CD14-positive monocyte (primary cell): ENCODE results near the gene THSD4. TPM values are rescaled to one million over a fixed set of nuclear protein-coding genes. Genes with fewer than 3 reads are reported as not detected.

Experiments used
- DNase-seq, 3 donors: peaks; one replicate each; pipeline ENCODE4 v3.0.0-alpha.2; 2011 to 2022
- H2AFZ ChIP-seq: 2 replicates; pipeline ENCODE4 v1.6.0; 2012; ENCODE audit warnings: mild to moderate bottlenecking, low read depth, low read length, inconsistent platforms; ENCODE audit not compliant: insufficient read depth, poor library complexity, severe bottlenecking
- H3K27ac ChIP-seq, 2 donors: 1 replicate in 1 of 2; 2 replicates in 1 of 2; pipeline ENCODE4 v1.5.1; 2012 to 2013; ENCODE audit warnings: low read length in 2 of 2, control low read depth in 1 of 2, inconsistent platforms in 1 of 2, low read depth in 1 of 2, mild to moderate bottlenecking in 1 of 2
- H3K27me3 ChIP-seq, 2 donors: one replicate each; pipeline versions ENCODE4 v1.6.0 to v1.6.1; 2011 to 2013; ENCODE audit warnings: low read length in 2 of 2; ENCODE audit not compliant: control insufficient read depth in 2 of 2, insufficient read depth in 2 of 2
- H3K36me3 ChIP-seq, 2 donors: replicated peaks in 1 of 2; 1 replicate in 1 of 2; 2 replicates in 1 of 2; pipeline versions ENCODE4 v1.5.1 to v1.6.1; 2012 to 2013; ENCODE audit warnings: low read length in 2 of 2, control low read depth in 1 of 2, inconsistent platforms in 1 of 2, mild to moderate bottlenecking in 1 of 2; ENCODE audit not compliant: insufficient read depth in 2 of 2, control insufficient read depth in 1 of 2
- H3K4me1 ChIP-seq, 2 donors: 1 replicate in 1 of 2; 2 replicates in 1 of 2; pipeline versions ENCODE4 v1.5.1 to v1.6.1; 2012 to 2013; ENCODE audit warnings: low read length in 2 of 2, control low read depth in 1 of 2, inconsistent platforms in 1 of 2, mild to moderate bottlenecking in 1 of 2, moderate library complexity in 1 of 2; ENCODE audit not compliant: insufficient read depth in 2 of 2, control insufficient read depth in 1 of 2
- H3K4me2 ChIP-seq: replicated peaks from 2 replicates; pipeline ENCODE3; 2012; ENCODE audit warnings: low read length, moderate library complexity, mild to moderate bottlenecking; ENCODE audit not compliant: poor library complexity, severe bottlenecking; ENCODE audit errors: extremely low read depth
- H3K4me3 ChIP-seq, 3 experiments: fragments of 200-600 bp in 1 of 3; sonication (generic) in 1 of 3; replicated peaks in 1 of 3; 1 replicate in 2 of 3; 2 replicates in 1 of 3; pipeline ENCODE4 v1.5.1; 2011 to 2013; ENCODE audit warnings: low read length in 3 of 3, mild to moderate bottlenecking in 3 of 3, control low read depth in 2 of 3, low read depth in 2 of 3, inconsistent platforms in 1 of 3, moderate library complexity in 1 of 3
- H3K79me2 ChIP-seq: 2 replicates; pipeline ENCODE4 v1.6.0; 2012; ENCODE audit warnings: mild to moderate bottlenecking, control low read depth, inconsistent platforms, low read length, moderate library complexity; ENCODE audit not compliant: insufficient read depth
- H3K9ac ChIP-seq: 2 replicates; pipeline ENCODE4 v1.6.0; 2017; ENCODE audit warnings: low read length, mild to moderate bottlenecking; ENCODE audit not compliant: insufficient read depth, poor library complexity, severe bottlenecking
- H3K9me3 ChIP-seq, 2 donors: replicated peaks in 1 of 2; 1 replicate in 1 of 2; 2 replicates in 1 of 2; pipeline versions ENCODE4 v1.5.1 to v1.6.1; 2012 to 2013; ENCODE audit warnings: low read length in 2 of 2, control low read depth in 1 of 2; ENCODE audit not compliant: control insufficient read depth in 1 of 2, insufficient read depth in 1 of 2
- H4K20me1 ChIP-seq: 2 replicates; pipeline ENCODE4 v1.6.0; 2012; ENCODE audit warnings: mild to moderate bottlenecking, low read length, control low read depth, moderate library complexity; ENCODE audit not compliant: insufficient read depth
- H3K27ac Mint-ChIP-seq, 7 donors: one replicate each; pipeline ENCODE4 v1.8.0; 2020; ENCODE audit warnings: mild to moderate bottlenecking in 7 of 7, mixed read lengths in 7 of 7, moderate library complexity in 6 of 7, inconsistent platforms in 2 of 7
- H3K27me3 Mint-ChIP-seq, 3 donors: one replicate each; pipeline ENCODE4 v1.8.0; 2021 to 2022; ENCODE audit warnings: low read depth in 3 of 3, mild to moderate bottlenecking in 3 of 3, mixed read lengths in 3 of 3, moderate library complexity in 3 of 3, inconsistent platforms in 1 of 3
- H3K36me3 Mint-ChIP-seq, 2 donors: one replicate each; pipeline ENCODE4 v1.8.0; 2020; ENCODE audit warnings: mixed read lengths in 2 of 2, inconsistent platforms in 1 of 2, mild to moderate bottlenecking in 1 of 2
- H3K4me1 Mint-ChIP-seq: one replicate; pipeline ENCODE4 v1.8.0; 2020; ENCODE audit warnings: mild to moderate bottlenecking, mixed read lengths
- H3K4me3 Mint-ChIP-seq, 2 donors: one replicate each; pipeline ENCODE4 v1.8.0; 2020; ENCODE audit warnings: mild to moderate bottlenecking in 2 of 2, mixed read lengths in 2 of 2, moderate library complexity in 1 of 2
- H3K9me3 Mint-ChIP-seq, 7 donors: one replicate each; pipeline ENCODE4 v1.8.0; 2020 to 2022; ENCODE audit warnings: mixed read lengths in 7 of 7, mild to moderate bottlenecking in 6 of 7, moderate library complexity in 6 of 7, inconsistent platforms in 2 of 7
- WGBS: methylation state at CpG from one replicate; pipeline ENCODE4 v1.1.5; 2013; ENCODE audit warnings: missing lambda C conversion rate; ENCODE audit not compliant: insufficient coverage; 5-methylcytosine and 5-hydroxymethylcytosine counted together
- intact Hi-C, 2 donors: fragments of 100-400 bp; cut with micrococcal nuclease; formaldehyde crosslinking; loops; one replicate each; pipeline versions ENCODE4 v1.15.0 to v1.15.1; 2023
- polyA plus RNA-seq, 3 donors: library from polyadenylated mRNA; depleted of rRNA in 1 of 3; unstranded in 2 of 3; stranded (reverse) in 1 of 3; fragments of 300-500 nt in 2 of 3; fragments of >200 nt in 1 of 3; fragmentation: Illumina TruSeq in 2 of 3; gene quantifications; 1 replicate in 2 of 3; 2 replicates in 1 of 3; pipeline ENCODE4 v1.2.3, GENCODE V29; 2012 to 2021
- TF ChIP-seq, protein P1 (sequence below): fragments of 200-600 bp; IDR thresholded peaks from one replicate; pipeline ENCODE4 v1.8.0; 2022; ENCODE audit warnings: antibody characterized with exemption, mild to moderate bottlenecking

Gene THSD4
- polyA plus RNA-seq, 3 donors = not detected

DNA sequence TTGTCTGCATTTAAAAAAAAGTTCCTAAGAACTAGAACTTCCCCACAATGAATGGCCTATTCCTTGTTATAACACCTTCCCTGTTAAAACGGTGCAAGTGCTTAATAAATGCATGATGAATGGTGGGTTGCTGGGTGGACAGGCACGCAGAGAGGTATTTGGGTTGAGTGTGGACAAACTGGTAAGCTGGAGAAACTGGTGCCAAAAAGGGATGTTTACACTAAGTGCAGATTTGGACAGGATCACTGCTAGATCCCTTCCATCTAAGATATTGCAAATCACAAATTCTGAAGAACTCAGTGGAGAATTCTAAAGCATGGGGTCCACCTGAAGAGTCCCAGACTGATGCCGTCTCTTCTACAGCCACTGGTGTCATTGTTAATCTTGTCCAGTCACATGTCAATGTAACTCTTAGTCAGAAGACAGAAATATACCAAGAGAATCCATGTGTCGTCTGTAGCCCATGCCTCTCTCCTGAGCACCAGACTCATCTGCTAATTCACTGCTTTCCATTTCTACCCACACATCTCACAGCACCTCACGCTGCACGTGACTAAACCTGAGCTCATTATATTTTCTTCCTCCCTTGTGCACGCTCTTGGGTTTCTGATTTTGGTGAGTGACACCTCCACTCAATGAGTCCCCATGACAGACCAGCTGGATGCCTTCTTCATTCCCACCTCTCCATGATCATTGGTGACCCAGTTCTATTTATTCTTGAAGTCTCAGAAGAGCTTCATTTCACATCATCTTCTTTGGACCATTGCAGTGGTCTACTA is 328.9 kb downstream of the THSD4 start:
- peaks cover 1 to 10% (median 3%) of the 10 kb centered on the region in 3 donors for H3K27me3 Mint-ChIP-seq
- no peak overlapping the region for H3K4me3 Mint-ChIP-seq
- Histone ChIP-seq H3K36me3 (no peaks in the 10 kb centered on the region), H3K9me3 (no peaks in the 10 kb centered on the region), H3K4me3 (no peak overlapping the region), H2AFZ (no peak overlapping the region), H3K27ac (no peak overlapping the region), H3K79me2 (no peaks in the 10 kb centered on the region), H3K9ac (no peak overlapping the region), H4K20me1 (no peaks in the 10 kb centered on the region), H3K27me3 (peaks cover 0 to 2% of the 10 kb centered on the region in 2 donors), H3K4me2 (no peak overlapping the region), H3K4me1 (peaks cover 10 to 14% of the 10 kb centered on the region in 2 donors)
- WGBS = 98% methylated on average over 5 of the region's 7 CpGs
- H3K36me3 Mint-ChIP-seq = no peaks in the 10 kb centered on the region
- H3K4me1 Mint-ChIP-seq = peaks cover 18% of the 10 kb centered on the region
- H3K27ac Mint-ChIP-seq = no peak overlapping the region
- intact Hi-C loops = loop anchor here in 1 of 2 donors (5.0 kb wide), 1 partner anchor 327 kb away; the partner anchor contains the start of gene THSD4
- H3K9me3 Mint-ChIP-seq = peaks cover 0 to 3% (median 0%) of the 10 kb centered on the region in 7 donors
- DNase-seq = no peak
- TF ChIP-seq, protein P1, sequence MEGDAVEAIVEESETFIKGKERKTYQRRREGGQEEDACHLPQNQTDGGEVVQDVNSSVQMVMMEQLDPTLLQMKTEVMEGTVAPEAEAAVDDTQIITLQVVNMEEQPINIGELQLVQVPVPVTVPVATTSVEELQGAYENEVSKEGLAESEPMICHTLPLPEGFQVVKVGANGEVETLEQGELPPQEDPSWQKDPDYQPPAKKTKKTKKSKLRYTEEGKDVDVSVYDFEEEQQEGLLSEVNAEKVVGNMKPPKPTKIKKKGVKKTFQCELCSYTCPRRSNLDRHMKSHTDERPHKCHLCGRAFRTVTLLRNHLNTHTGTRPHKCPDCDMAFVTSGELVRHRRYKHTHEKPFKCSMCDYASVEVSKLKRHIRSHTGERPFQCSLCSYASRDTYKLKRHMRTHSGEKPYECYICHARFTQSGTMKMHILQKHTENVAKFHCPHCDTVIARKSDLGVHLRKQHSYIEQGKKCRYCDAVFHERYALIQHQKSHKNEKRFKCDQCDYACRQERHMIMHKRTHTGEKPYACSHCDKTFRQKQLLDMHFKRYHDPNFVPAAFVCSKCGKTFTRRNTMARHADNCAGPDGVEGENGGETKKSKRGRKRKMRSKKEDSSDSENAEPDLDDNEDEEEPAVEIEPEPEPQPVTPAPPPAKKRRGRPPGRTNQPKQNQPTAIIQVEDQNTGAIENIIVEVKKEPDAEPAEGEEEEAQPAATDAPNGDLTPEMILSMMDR = no peak

DNA sequence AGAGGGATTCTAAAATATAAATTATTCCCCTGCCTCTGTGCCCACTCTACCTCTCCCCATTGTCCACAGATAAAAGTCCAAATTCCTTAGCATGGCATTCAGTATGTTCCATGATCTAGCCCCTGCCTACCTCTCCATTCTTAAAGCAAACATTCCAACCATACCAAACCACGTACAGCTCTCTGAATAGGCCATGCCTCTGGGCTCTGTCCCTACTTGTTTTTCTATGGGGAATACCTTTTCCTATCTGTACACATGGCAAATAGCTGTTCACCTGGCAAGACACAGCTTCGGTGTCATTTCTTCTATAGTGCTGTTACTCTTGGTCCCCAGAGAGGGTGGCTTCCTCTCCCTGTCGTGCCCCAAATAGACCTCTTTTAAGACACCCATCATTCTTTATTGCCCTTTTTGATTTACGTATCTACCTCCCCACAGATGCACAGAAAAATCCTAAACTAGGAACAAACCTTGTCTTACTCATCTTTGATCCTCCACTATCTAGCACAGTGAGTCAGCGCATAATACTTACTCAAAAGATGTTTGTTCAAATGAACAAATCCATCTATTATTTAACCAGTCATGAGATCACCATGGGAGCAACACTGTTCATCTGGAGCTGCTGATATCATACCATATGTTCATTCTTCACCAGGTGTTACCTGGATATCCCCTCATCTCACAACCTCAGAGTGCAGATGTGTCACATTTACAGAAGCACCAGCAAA is 329.8 kb downstream of the THSD4 start:
- Histone ChIP-seq H3K4me2 (no peak overlapping the region), H4K20me1 (no peaks in the 10 kb centered on the region), H3K27me3 (peaks cover 0 to 2% of the 10 kb centered on the region in 2 donors), H2AFZ (no peak overlapping the region), H3K36me3 (no peaks in the 10 kb centered on the region), H3K9ac (no peak overlapping the region), H3K4me1 (peaks cover 10 to 14% of the 10 kb centered on the region in 2 donors), H3K9me3 (no peaks in the 10 kb centered on the region), H3K79me2 (no peaks in the 10 kb centered on the region), H3K27ac (no peak overlapping the region), H3K4me3 (no peak overlapping the region)
- Mint-ChIP-seq H3K9me3 (peaks cover 0 to 3% (median 0%) of the 10 kb centered on the region in 7 donors), H3K27ac (no peak overlapping the region), H3K4me1 (peaks cover 18% of the 10 kb centered on the region), H3K4me3 (no peak overlapping the region), H3K36me3 (no peaks in the 10 kb centered on the region), H3K27me3 (peaks cover 1 to 14% (median 3%) of the 10 kb centered on the region in 3 donors)
- no peak for DNase-seq
- 93% methylated on average over 4 of the region's 5 CpGs for WGBS
- TF ChIP-seq, protein P1 = no peak
- intact Hi-C loops = loop anchor here (5.0 kb wide), 2 partner anchors 287 to 328 kb away; partner anchors contain the start of gene THSD4 (in 1 of the 2)
